Vagina (tissue), 2 donors: ENCODE results near the gene VPS50. TPM values are rescaled to one million over a fixed set of nuclear protein-coding genes. Genes with fewer than 3 reads are reported as not detected.

Source experiments
- DNase-seq, 2 donors: peaks; one replicate each; pipeline ENCODE4 v3.0.0-alpha.2; 2017; ENCODE audit errors: extremely low spot score in 2 of 2
- H3K27ac ChIP-seq: fragments of 200-600 bp; sonication (generic); one replicate; pipeline ENCODE4 v1.5.1; 2019
- H3K27me3 ChIP-seq: fragments of 200-600 bp; sonication (generic); one replicate; pipeline ENCODE4 v1.5.1; 2019
- H3K36me3 ChIP-seq, 2 donors: fragments of 200-600 bp; sonication (generic); one replicate each; pipeline ENCODE4 v1.5.1; 2017 to 2019
- H3K4me1 ChIP-seq: fragments of 200-600 bp; sonication (generic); one replicate; pipeline ENCODE4 v1.5.1; 2019
- H3K4me3 ChIP-seq, 2 donors: fragments of 200-600 bp; sonication (generic); 1 replicate in 1 of 2; 2 replicates in 1 of 2; pipeline ENCODE4 v1.5.1; 2016 to 2019
- H3K9me3 ChIP-seq: fragments of 200-600 bp; sonication (generic); one replicate; pipeline ENCODE4 v1.5.1; 2019
- CTCF ChIP-seq, 3 experiments: fragments of 450-650 bp in 2 of 3; fragments of 200-600 bp in 1 of 3; sonication (generic) in 1 of 3; IDR thresholded peaks; one replicate each; pipeline ENCODE4 v1.5.1; 2017 to 2019; ENCODE audit warnings: antibody characterized with exemption in 3 of 3, mild to moderate bottlenecking in 2 of 3, moderate library complexity in 2 of 3
- POLR2A ChIP-seq, 2 donors: fragments of 450-650 bp; IDR thresholded peaks; one replicate each; pipeline ENCODE4 v1.6.1; 2017; ENCODE audit warnings: antibody characterized with exemption in 2 of 2, mild to moderate bottlenecking in 2 of 2, moderate library complexity in 2 of 2
- POLR2AphosphoS5 ChIP-seq, 2 donors: sonication (generic); formaldehyde crosslinking; IDR thresholded peaks; one replicate each; pipeline ENCODE4 v1.9.0; 2017; ENCODE audit warnings: antibody characterized with exemption in 2 of 2, mild to moderate bottlenecking in 2 of 2, low read depth in 1 of 2; ENCODE audit not compliant: insufficient read depth in 1 of 2
- intact Hi-C: fragments of 100-400 bp; cut with DNase I; formaldehyde crosslinking; loops from one replicate; pipeline ENCODE4 v1.15.1; 2023
- total RNA-seq: library from RNA; depleted of rRNA; stranded (reverse); fragments of >200 nt; gene quantifications from one replicate; pipeline ENCODE4 v1.2.3, GENCODE V29; 2016

Gene VPS50
- total RNA-seq, 1 donor from 2014 or later, result 13.0 TPM

GRCh38 chr7:93307943-93308342, 75.8 kb downstream of the VPS50 start:
- no peak for DNase-seq
- Histone ChIP-seq H3K4me1 (no peaks in the 10 kb centered on the region), H3K4me3 (no peak overlapping the region), H3K9me3 (no peaks in the 10 kb centered on the region), H3K27me3 (no peaks in the 10 kb centered on the region), H3K27ac (no peak overlapping the region), H3K36me3 (no peaks in the 10 kb centered on the region)
- intact Hi-C loops, result no loop called here
- TF ChIP-seq POLR2AphosphoS5 (IDR thresholded peaks at IDR 0.05; ENCODE audit: insufficient read depth in 1 of 2, low read depth in 1 of 2), result no peak
- TF ChIP-seq CTCF (IDR thresholded peaks at IDR 0.05), result no peak

- intact Hi-C loops, result no loop called here
- no peak overlapping the region for H3K4me3 ChIP-seq
- H3K36me3 ChIP-seq, result peaks cover 0 to 11% of the 10 kb centered on the region in 2 donors
- no peaks in the 10 kb centered on the region for H3K9me3 ChIP-seq
- DNase-seq, result no peak
- no peaks in the 10 kb centered on the region for H3K27me3 ChIP-seq
- no peak overlapping the region for H3K27ac ChIP-seq
- H3K4me1 ChIP-seq, result no peaks in the 10 kb centered on the region
- no peak for TF ChIP-seq CTCF (IDR thresholded peaks at IDR 0.05)
- no peak for TF ChIP-seq POLR2AphosphoS5 (IDR thresholded peaks at IDR 0.05; ENCODE audit: insufficient read depth in 1 of 2, low read depth in 1 of 2)
- no peak for TF ChIP-seq POLR2A (IDR thresholded peaks at IDR 0.05)
Observed at GRCh38 chr7:93310346-93310745, 78.2 kb downstream of the VPS50 start.

GRCh38 chr7:93314449-93314848, 82.3 kb downstream of the VPS50 start:
- no peak for DNase-seq
- no peaks in the 10 kb centered on the region for H3K27me3 ChIP-seq
- peaks cover 0 to 11% of the 10 kb centered on the region in 2 donors for H3K36me3 ChIP-seq
- TF ChIP-seq POLR2AphosphoS5 (IDR thresholded peaks at IDR 0.05; ENCODE audit: insufficient read depth in 1 of 2, low read depth in 1 of 2) (no peak), CTCF (IDR thresholded peaks at IDR 0.05) (no peak)
- H3K9me3 ChIP-seq, result no peaks in the 10 kb centered on the region
- no peak overlapping the region for H3K27ac ChIP-seq
- no peak overlapping the region for H3K4me3 ChIP-seq
- no peaks in the 10 kb centered on the region for H3K4me1 ChIP-seq
- intact Hi-C loops, result no loop called here

DNA sequence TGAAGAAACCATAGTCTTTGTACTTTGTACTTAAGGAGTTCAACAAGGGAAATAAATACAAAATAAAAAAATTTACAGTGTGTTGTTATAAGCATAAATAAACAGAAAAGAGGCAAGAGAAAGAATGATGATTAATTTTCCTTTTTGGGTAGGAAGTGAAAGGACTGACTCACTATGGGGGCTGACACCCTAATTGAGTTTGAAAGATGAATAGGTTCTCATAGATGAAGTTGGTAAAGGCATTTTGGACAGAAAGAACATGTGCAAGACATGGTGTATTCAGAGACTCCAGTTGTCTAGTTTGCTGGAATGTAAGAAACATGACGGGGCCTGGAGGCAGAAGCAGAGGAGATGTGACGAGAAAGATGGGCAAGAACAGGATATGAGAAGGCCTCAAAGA, 83.7 kb downstream of the VPS50 start:
- intact Hi-C loops, result no loop called here
- Histone ChIP-seq H3K4me1 (no peaks in the 10 kb centered on the region), H3K36me3 (peaks cover 0 to 22% of the 10 kb centered on the region in 2 donors), H3K27ac (no peak overlapping the region), H3K9me3 (no peaks in the 10 kb centered on the region), H3K27me3 (no peaks in the 10 kb centered on the region), H3K4me3 (no peak overlapping the region)
- TF ChIP-seq POLR2AphosphoS5 (IDR thresholded peaks at IDR 0.05; ENCODE audit: insufficient read depth in 1 of 2, low read depth in 1 of 2) (no peak), POLR2A (IDR thresholded peaks at IDR 0.05) (no peak), CTCF (IDR thresholded peaks at IDR 0.05) (no peak)
- DNase-seq, result no peak

DNA sequence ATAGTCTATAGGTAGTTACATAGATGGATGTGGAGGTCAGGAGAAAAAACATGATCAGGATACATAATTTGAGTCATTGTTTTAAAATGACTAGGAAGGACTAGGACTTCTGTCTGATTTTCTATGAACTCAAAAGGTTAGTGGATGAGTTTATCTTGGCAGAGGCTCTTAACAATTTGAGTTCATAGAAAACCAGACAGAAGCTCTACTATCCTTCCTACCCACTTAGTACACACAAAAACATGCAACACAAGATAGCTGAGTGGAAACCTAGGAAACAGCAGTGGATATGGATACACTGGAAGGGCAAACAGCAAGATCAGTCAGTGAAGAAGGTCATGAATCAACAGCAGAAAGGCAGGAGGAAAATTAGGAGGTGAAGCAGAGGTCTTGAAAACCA, 84.6 kb downstream of the VPS50 start:
- intact Hi-C loops, result no loop called here
- H3K4me1 ChIP-seq, result no peaks in the 10 kb centered on the region
- peaks cover 0 to 27% of the 10 kb centered on the region in 2 donors for H3K36me3 ChIP-seq
- no peak for TF ChIP-seq CTCF (IDR thresholded peaks at IDR 0.05)
- no peak for TF ChIP-seq POLR2AphosphoS5 (IDR thresholded peaks at IDR 0.05; ENCODE audit: insufficient read depth in 1 of 2, low read depth in 1 of 2)
- TF ChIP-seq POLR2A (IDR thresholded peaks at IDR 0.05), result no peak
- no peak for DNase-seq
- no peaks in the 10 kb centered on the region for H3K9me3 ChIP-seq
- H3K27me3 ChIP-seq, result no peaks in the 10 kb centered on the region
- H3K4me3 ChIP-seq, result no peak overlapping the region
- H3K27ac ChIP-seq, result no peak overlapping the region
